H9 (cell line): ENCODE measurements around the gene LAMP5. TPM values are rescaled to one million over a fixed set of nuclear protein-coding genes. Genes with fewer than 3 reads are reported as not detected.

Source experiments
- DNase-seq: peaks from one replicate; pipeline ENCODE4 v3.0.0-alpha.2; 2017
- H2AFZ ChIP-seq: one replicate; pipeline ENCODE4 v1.6.1; 2013; ENCODE audit warnings: mild to moderate bottlenecking, low read length, control low read depth, moderate library complexity
- H2AK5ac ChIP-seq: 2 replicates; pipeline ENCODE4 v1.6.1; 2013; ENCODE audit warnings: low read length, control low read depth, mixed read lengths; ENCODE audit not compliant: insufficient read length
- H2BK120ac ChIP-seq: one replicate; pipeline ENCODE4 v1.6.1; 2013; ENCODE audit warnings: low read depth, mild to moderate bottlenecking, low read length, control low read depth, inconsistent platforms; ENCODE audit not compliant: poor library complexity, severe bottlenecking
- H2BK12ac ChIP-seq: 2 replicates; pipeline ENCODE4 v1.6.1; 2013; ENCODE audit warnings: low read length, control low read depth, mixed read lengths, low read depth; ENCODE audit not compliant: insufficient read length
- H2BK15ac ChIP-seq: 2 replicates; pipeline ENCODE4 v1.6.1; 2013; ENCODE audit warnings: low read depth, low read length, control low read depth
- H2BK20ac ChIP-seq: one replicate; pipeline ENCODE4 v1.6.1; 2013; ENCODE audit warnings: low read depth, mild to moderate bottlenecking, low read length, control low read depth, inconsistent platforms; ENCODE audit not compliant: poor library complexity, severe bottlenecking
- H2BK5ac ChIP-seq: 2 replicates; pipeline ENCODE4 v1.6.1; 2013; ENCODE audit warnings: low read length, control low read depth, mixed read lengths; ENCODE audit not compliant: insufficient read length
- H3K14ac ChIP-seq: 2 replicates; pipeline ENCODE4 v1.6.1; 2013; ENCODE audit warnings: low read length, control low read depth; ENCODE audit not compliant: insufficient read depth
- H3K18ac ChIP-seq: 2 replicates; pipeline ENCODE4 v1.6.1; 2013; ENCODE audit warnings: low read depth, mild to moderate bottlenecking, mixed read lengths, low read length, control low read depth; ENCODE audit not compliant: insufficient read length
- H3K23ac ChIP-seq: 2 replicates; pipeline ENCODE4 v1.6.1; 2013; ENCODE audit warnings: low read length, control low read depth, mixed read lengths, low read depth; ENCODE audit not compliant: insufficient read length
- H3K23me2 ChIP-seq: 2 replicates; pipeline ENCODE4 v1.6.1; 2013; ENCODE audit warnings: low read depth, mild to moderate bottlenecking, mixed read lengths, low read length, control low read depth; ENCODE audit not compliant: insufficient read length, poor library complexity, severe bottlenecking
- H3K27ac ChIP-seq: 2 replicates; pipeline ENCODE4 v1.5.1; 2013; ENCODE audit warnings: low read length, control low read depth, mixed read lengths, low read depth; ENCODE audit not compliant: insufficient read length
- H3K27me3 ChIP-seq: 2 replicates; pipeline ENCODE4 v1.6.1; 2013; ENCODE audit warnings: low read length, control low read depth, inconsistent platforms; ENCODE audit not compliant: insufficient read depth
- H3K4ac ChIP-seq: 2 replicates; pipeline ENCODE4 v1.6.1; 2013; ENCODE audit warnings: low read depth, mild to moderate bottlenecking, control low read depth, inconsistent platforms, low read length, moderate library complexity
- H3K4me1 ChIP-seq: 2 replicates; pipeline ENCODE4 v1.6.1; 2013; ENCODE audit warnings: low read length, control low read depth, inconsistent platforms; ENCODE audit not compliant: insufficient read depth
- H3K4me2 ChIP-seq: 2 replicates; pipeline ENCODE4 v1.6.1; 2013; ENCODE audit warnings: low read length, control low read depth, mixed read lengths; ENCODE audit not compliant: insufficient read length, insufficient read depth
- H3K56ac ChIP-seq: 2 replicates; pipeline ENCODE4 v1.6.1; 2013; ENCODE audit warnings: low read depth, mild to moderate bottlenecking, mixed read lengths, low read length, control low read depth; ENCODE audit not compliant: insufficient read length
- H3K79me1 ChIP-seq: 2 replicates; pipeline ENCODE4 v1.6.1; 2013; ENCODE audit warnings: low read depth, mild to moderate bottlenecking, moderate library complexity, low read length, control low read depth, inconsistent platforms; ENCODE audit not compliant: insufficient read depth, poor library complexity, severe bottlenecking
- H3K79me2 ChIP-seq: 2 replicates; pipeline ENCODE4 v1.6.1; 2013; ENCODE audit warnings: low read length, control low read depth, inconsistent platforms; ENCODE audit not compliant: insufficient read depth
- H3K9ac ChIP-seq: 2 replicates; pipeline ENCODE4 v1.6.1; 2013; ENCODE audit warnings: low read length, control low read depth, mixed read lengths; ENCODE audit not compliant: insufficient read length; ENCODE audit errors: extremely low read depth
- H3K9me3 ChIP-seq: one replicate; pipeline ENCODE4 v1.6.1; 2013; ENCODE audit warnings: low read depth, low read length, inconsistent platforms; ENCODE audit not compliant: control insufficient read depth
- H3T11ph ChIP-seq: one replicate; pipeline ENCODE4 v1.6.1; 2013; ENCODE audit warnings: mild to moderate bottlenecking, low read length, control low read depth, inconsistent platforms
- H4K20me1 ChIP-seq: one replicate; pipeline ENCODE4 v1.6.1; 2013; ENCODE audit not compliant: control insufficient read depth, insufficient read length, insufficient read depth
- H4K5ac ChIP-seq: 2 replicates; pipeline ENCODE4 v1.6.1; 2013; ENCODE audit warnings: low read depth, mild to moderate bottlenecking, mixed read lengths, low read length, control low read depth; ENCODE audit not compliant: insufficient read length
- H4K8ac ChIP-seq: replicated peaks from 2 replicates; pipeline ENCODE4 v1.6.1; 2013; ENCODE audit warnings: low read length, control low read depth, mixed read lengths, low read depth; ENCODE audit not compliant: insufficient read length
- H4K91ac ChIP-seq: 2 replicates; pipeline ENCODE4 v1.6.1; 2013; ENCODE audit warnings: low read depth, mild to moderate bottlenecking, moderate library complexity, mixed read lengths, low read length, control low read depth; ENCODE audit not compliant: insufficient read length
- H3K27ac Mint-ChIP-seq, 3 experiments: 2 replicates in 2 of 3; 3 replicates in 1 of 3; pipeline ENCODE4 v1.8.0; 2020 to 2021; ENCODE audit warnings: mixed read lengths in 3 of 3, mild to moderate bottlenecking in 1 of 3, moderate library complexity in 1 of 3
- H3K27me3 Mint-ChIP-seq: 2 replicates; pipeline ENCODE4 v1.8.0; 2021; ENCODE audit warnings: low read depth, mild to moderate bottlenecking, moderate library complexity, mixed read lengths
- H3K36me3 Mint-ChIP-seq, 3 experiments: 2 replicates in 2 of 3; 3 replicates in 1 of 3; pipeline ENCODE4 v1.8.0; 2020 to 2021; ENCODE audit warnings: low read depth in 3 of 3, mixed read lengths in 3 of 3; ENCODE audit not compliant: insufficient read depth in 1 of 3
- H3K4me1 Mint-ChIP-seq, 2 experiments: 2 replicates each; pipeline ENCODE4 v1.8.0; 2020; ENCODE audit warnings: mixed read lengths in 2 of 2
- H3K4me3 Mint-ChIP-seq, 2 experiments: 2 replicates in 1 of 2; 3 replicates in 1 of 2; pipeline ENCODE4 v1.8.0; 2020 to 2021; ENCODE audit warnings: mild to moderate bottlenecking in 2 of 2, mixed read lengths in 2 of 2, moderate library complexity in 1 of 2
- H3K9me3 Mint-ChIP-seq, 2 experiments: 2 replicates in 1 of 2; 3 replicates in 1 of 2; pipeline ENCODE4 v1.8.0; 2020; ENCODE audit warnings: mild to moderate bottlenecking in 2 of 2, mixed read lengths in 2 of 2, moderate library complexity in 1 of 2
- CTCF ChIP-seq: fragments of 200-600 bp; sonication (generic); conservative IDR thresholded peaks from 3 replicates; pipeline ENCODE4 v1.8.0; 2021; ENCODE audit warnings: antibody characterized with exemption, mild to moderate bottlenecking
- whole genome bisulfite sequencing: extraction: QIAGEN DNeasy Blood & Tissue Kit; methylation state at CpG from one replicate; pipeline ENCODE4 v1.1.7; 2013; ENCODE audit warnings: missing lambda C conversion rate, low lambda C conversion rate, mixed read lengths; ENCODE audit not compliant: insufficient read length; ENCODE audit errors: extremely low coverage; 5-methylcytosine and 5-hydroxymethylcytosine counted together
- total RNA-seq: library from RNA; stranded (reverse); gene quantifications from 2 replicates; pipeline ENCODE4 v1.2.1, GENCODE V29; 2021

Gene LAMP5
- total RNA-seq, 1 experiment from 2014 or later: 0.35 TPM

GRCh38 chr20:9566977-9567376, 52.6 kb downstream of the LAMP5 start:
- Histone ChIP-seq H2AFZ (no peak overlapping the region), H4K5ac (no peak overlapping the region), H3K23me2 (no peaks in the 10 kb centered on the region), H3K14ac (no peak overlapping the region), H3K18ac (no peak overlapping the region), H4K91ac (no peak overlapping the region), H3K56ac (no peak overlapping the region), H3K4ac (no peak overlapping the region), H3T11ph (no peak overlapping the region), H3K79me1 (no peaks in the 10 kb centered on the region), H3K9me3 (no peaks in the 10 kb centered on the region), H3K27me3 (peaks cover 4% of the 10 kb centered on the region; the same call in 1 of the 2 replicates), H3K4me2 (no peak overlapping the region), H4K8ac (no peak overlapping the region), H2BK20ac (no peak overlapping the region), H2BK5ac (no peak overlapping the region), H3K9ac (no peak overlapping the region), H3K79me2 (no peaks in the 10 kb centered on the region; the same call in 1 of the 2 replicates), H3K4me1 (peaks cover 5% of the 10 kb centered on the region; the same call in 1 of the 2 replicates), H2BK15ac (no peak overlapping the region), H2AK5ac (no peak overlapping the region), H2BK120ac (no peak overlapping the region), H4K20me1 (no peaks in the 10 kb centered on the region), H2BK12ac (no peak overlapping the region), H3K27ac (no peak overlapping the region), H3K23ac (no peak overlapping the region)
- no peak overlapping the region for H3K27ac Mint-ChIP-seq
- H3K9me3 Mint-ChIP-seq: no peaks in the 10 kb centered on the region
- no peak overlapping the region for H3K4me3 Mint-ChIP-seq
- no peak for DNase-seq
- no CpG with 5 or more reads among the region's 1 CpG for WGBS
- peaks cover 56% of the 10 kb centered on the region for H3K27me3 Mint-ChIP-seq
- H3K4me1 Mint-ChIP-seq: peaks cover 10 to 18% of the 10 kb centered on the region in 2 experiments
- TF ChIP-seq CTCF: no peak
- H3K36me3 Mint-ChIP-seq: no peaks in the 10 kb centered on the region; a peak in 1 of 7 replicates
